AG04450 (cell line): ENCODE data around the gene TMEM259. TPM values are rescaled to one million over a fixed set of nuclear protein-coding genes. Genes with fewer than 3 reads are reported as not detected.

Source experiments
- CTCF ChIA-PET: fragments of 300-600, 350-600 bp; formaldehyde crosslinking; extraction: SDS; loops from one replicate; lab custom pipeline; 2022; ENCODE audit warnings: antibody characterized with exemption, inconsistent platforms; lab: Charles Lee
- POLR2A ChIA-PET: fragments of 350-600 bp; formaldehyde crosslinking; extraction: SDS; loops from one replicate; lab custom pipeline; 2021; ENCODE audit warnings: antibody characterized with exemption, inconsistent platforms; lab: Yijun Ruan, JAX
- DNase-seq: peaks from one replicate; pipeline ENCODE4 v3.0.0-alpha.2; 2011; ENCODE audit warnings: low read depth, low spot score
- H3K27ac ChIP-seq: one replicate; pipeline ENCODE4 v1.5.1; 2012; ENCODE audit warnings: low read depth, low read length, control low read depth
- H3K27me3 ChIP-seq: one replicate; pipeline ENCODE4 v1.6.0; 2012; ENCODE audit warnings: low read length; ENCODE audit not compliant: control insufficient read depth, insufficient read depth
- H3K4me3 ChIP-seq: 2 replicates; pipeline ENCODE4 v1.5.1; 2011; ENCODE audit warnings: mild to moderate bottlenecking, low read depth, low read length, control low read depth
- H3K9me3 ChIP-seq: 2 replicates; pipeline ENCODE4 v1.5.1; 2012; ENCODE audit warnings: low read length; ENCODE audit not compliant: control insufficient read depth, insufficient read depth
- CTCF ChIP-seq: IDR thresholded peaks from 2 replicates; pipeline ENCODE4 v1.5.1; 2011; ENCODE audit warnings: low read depth, low read length, control low read depth, inconsistent platforms
- polyA plus RNA-seq: library from polyadenylated mRNA; depleted of rRNA; stranded (reverse); fragments of >200 nt; gene quantifications from 2 replicates; pipeline ENCODE4 v1.2.3, GENCODE V29; 2011

The TMEM259 gene
- polyA plus RNA-seq, 1 experiment = 55.8 TPM

GRCh38 chr19:964116-964520, 56.8 kb downstream of the TMEM259 start:
- H3K27me3 ChIP-seq = no peaks in the 10 kb centered on the region
- peaks cover 22% of the 10 kb centered on the region for H3K9me3 ChIP-seq
- CTCF ChIA-PET = no interaction called here
- POLR2A ChIA-PET = interaction anchor here (0.5 to 0.8 kb wide), 2 partner anchors 17 to 245 kb away, joined by 4 to 5 read pairs; no protein-coding TSS in a partner anchor
- H3K27ac ChIP-seq = no peak overlapping the region
- H3K4me3 ChIP-seq = no peak overlapping the region
- DNase-seq = no peak
- no peak for TF ChIP-seq CTCF

GRCh38 chr19:963486-963951, 57.4 kb downstream of the TMEM259 start:
- CTCF ChIA-PET = no interaction called here
- POLR2A ChIA-PET = no interaction called here
- TF ChIP-seq CTCF = no peak
- H3K9me3 ChIP-seq = peaks cover 22% of the 10 kb centered on the region
- H3K27ac ChIP-seq = no peak overlapping the region
- no peak for DNase-seq
- no peak overlapping the region for H3K4me3 ChIP-seq
- H3K27me3 ChIP-seq = no peaks in the 10 kb centered on the region

GRCh38 chr19:962683-963400, 58.1 kb downstream of the TMEM259 start:
- no peak for TF ChIP-seq CTCF
- no peak overlapping the region for H3K27ac ChIP-seq
- H3K9me3 ChIP-seq = peaks cover 19% of the 10 kb centered on the region
- no peaks in the 10 kb centered on the region for H3K27me3 ChIP-seq
- POLR2A ChIA-PET = no interaction called here
- CTCF ChIA-PET = no interaction called here
- no peak for DNase-seq
- H3K4me3 ChIP-seq = no peak overlapping the region

GRCh38 chr19:961866-962620, 58.9 kb downstream of the TMEM259 start:
- Histone ChIP-seq H3K27ac (no peak overlapping the region), H3K4me3 (no peak overlapping the region), H3K9me3 (peaks cover 19% of the 10 kb centered on the region), H3K27me3 (no peaks in the 10 kb centered on the region)
- TF ChIP-seq CTCF = no peak
- CTCF ChIA-PET = no interaction called here
- POLR2A ChIA-PET = interaction anchor here (0.6 to 1.4 kb wide), 6 partner anchors 8 to 385 kb away, joined by 4 to 9 read pairs (median 4); partner anchors contain the start of gene CIRBP
- DNase-seq = no peak

- POLR2A ChIA-PET = no interaction called here
- Histone ChIP-seq H3K27me3 (no peaks in the 10 kb centered on the region), H3K27ac (no peak overlapping the region), H3K4me3 (no peak overlapping the region), H3K9me3 (peaks cover 14% of the 10 kb centered on the region)
- no peak for TF ChIP-seq CTCF
- CTCF ChIA-PET = no interaction called here
- DNase-seq = no peak
Measured at GRCh38 chr19:960601-960938, 60.4 kb downstream of the TMEM259 start.
